Keratinocyte (primary cell): ENCODE measurements around the gene RPH3AL.

Experiments used
- CTCF ChIP-seq, 3 experiments: IDR thresholded peaks in 1 of 3; conservative IDR thresholded peaks in 1 of 3; optimal IDR thresholded peaks in 1 of 3; 2 replicates in 2 of 3; 3 replicates in 1 of 3; pipeline versions ENCODE3 to v1.5.1; 2011; ENCODE audit warnings: low read length in 3 of 3, mild to moderate bottlenecking in 3 of 3, moderate library complexity in 2 of 3, control low read depth in 1 of 3, inconsistent platforms in 1 of 3; ENCODE audit not compliant: insufficient read depth in 2 of 3; ENCODE audit errors: extremely low read depth in 1 of 3
- EZH2 ChIP-seq: IDR thresholded peaks from one replicate; pipeline ENCODE4 v1.6.1; 2012; ENCODE audit warnings: inconsistent platforms, mild to moderate bottlenecking, low read length, moderate library complexity

GRCh38 chr17:320139-320538 lies 32.5 kb downstream of the RPH3AL start:
- no peak for TF ChIP-seq CTCF (optimal IDR thresholded peaks at IDR 0.05 in 1 of 3, IDR thresholded peaks at IDR 0.05 in 1 of 3, conservative IDR thresholded peaks at IDR 0.05 in 1 of 3; ENCODE audit: extremely low read depth in 1 of 3, insufficient read depth in 2 of 3, low read length in 3 of 3)
- TF ChIP-seq EZH2 = no peak
